MM.1S (cell line): Measurements from ENCODE around the gene EIF1AX.

Experiments
- EZH2 ChIP-seq: fragments of 300-600 bp; sonication (generic); optimal IDR thresholded peaks from 2 replicates; pipeline ENCODE3; 2017; ENCODE audit warnings: low read depth, mild to moderate bottlenecking, antibody characterized with exemption, low read length, mixed read lengths
- TF ChIP-seq, protein P1 (sequence below): fragments of 300-600 bp; sonication (generic); IDR thresholded peaks from 2 replicates; pipeline ENCODE4 v1.5.1; 2016; ENCODE audit warnings: antibody characterized with exemption, low read length, mixed read lengths

- TF ChIP-seq, protein P1, sequence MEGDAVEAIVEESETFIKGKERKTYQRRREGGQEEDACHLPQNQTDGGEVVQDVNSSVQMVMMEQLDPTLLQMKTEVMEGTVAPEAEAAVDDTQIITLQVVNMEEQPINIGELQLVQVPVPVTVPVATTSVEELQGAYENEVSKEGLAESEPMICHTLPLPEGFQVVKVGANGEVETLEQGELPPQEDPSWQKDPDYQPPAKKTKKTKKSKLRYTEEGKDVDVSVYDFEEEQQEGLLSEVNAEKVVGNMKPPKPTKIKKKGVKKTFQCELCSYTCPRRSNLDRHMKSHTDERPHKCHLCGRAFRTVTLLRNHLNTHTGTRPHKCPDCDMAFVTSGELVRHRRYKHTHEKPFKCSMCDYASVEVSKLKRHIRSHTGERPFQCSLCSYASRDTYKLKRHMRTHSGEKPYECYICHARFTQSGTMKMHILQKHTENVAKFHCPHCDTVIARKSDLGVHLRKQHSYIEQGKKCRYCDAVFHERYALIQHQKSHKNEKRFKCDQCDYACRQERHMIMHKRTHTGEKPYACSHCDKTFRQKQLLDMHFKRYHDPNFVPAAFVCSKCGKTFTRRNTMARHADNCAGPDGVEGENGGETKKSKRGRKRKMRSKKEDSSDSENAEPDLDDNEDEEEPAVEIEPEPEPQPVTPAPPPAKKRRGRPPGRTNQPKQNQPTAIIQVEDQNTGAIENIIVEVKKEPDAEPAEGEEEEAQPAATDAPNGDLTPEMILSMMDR = no peak
- no peak for TF ChIP-seq EZH2
These were observed 5.9 kb upstream of the EIF1AX start for GRCh38 chrX:20147561-20147960.
